ENCODE measurements around the gene MRPL28.

DNA sequence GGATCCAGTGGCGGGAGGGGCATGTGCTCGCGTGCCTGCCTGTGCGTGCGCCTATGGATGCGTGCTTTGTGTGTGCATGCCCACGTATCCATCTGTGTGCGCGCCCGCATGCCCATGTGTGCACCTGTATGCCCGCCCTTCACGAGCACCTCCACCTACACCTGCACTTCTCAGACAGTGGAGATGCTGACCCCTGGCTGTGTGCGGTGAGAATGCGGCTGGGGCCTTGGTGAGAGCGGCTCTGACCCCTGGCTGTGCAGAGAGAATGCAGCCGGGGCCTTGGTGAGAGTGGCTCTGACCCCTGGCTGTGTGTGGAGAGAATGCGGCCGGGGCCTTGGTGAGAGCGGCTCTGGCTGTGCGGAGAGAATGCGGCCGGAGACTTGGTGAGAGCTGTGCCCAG, 51.7 kb downstream of the MRPL28 start:
- TF ChIP-seq POLR2AphosphoS5 (IDR thresholded peaks at IDR 0.05; ENCODE audit: low read depth, low read length) (no peak), FOXM1 (IDR thresholded peaks at IDR 0.05; ENCODE audit: low read depth) (no peak), NRF1 (IDR thresholded peaks at IDR 0.05; ENCODE audit: low read depth, low read length) (no peak), MXI1 (IDR thresholded peaks at IDR 0.05; ENCODE audit: low read depth, low read length) (no peak), TEAD4 (IDR thresholded peaks at IDR 0.05; ENCODE audit: borderline replicate concordance, insufficient read depth) (no peak)
- TF ChIP-seq, protein P1, sequence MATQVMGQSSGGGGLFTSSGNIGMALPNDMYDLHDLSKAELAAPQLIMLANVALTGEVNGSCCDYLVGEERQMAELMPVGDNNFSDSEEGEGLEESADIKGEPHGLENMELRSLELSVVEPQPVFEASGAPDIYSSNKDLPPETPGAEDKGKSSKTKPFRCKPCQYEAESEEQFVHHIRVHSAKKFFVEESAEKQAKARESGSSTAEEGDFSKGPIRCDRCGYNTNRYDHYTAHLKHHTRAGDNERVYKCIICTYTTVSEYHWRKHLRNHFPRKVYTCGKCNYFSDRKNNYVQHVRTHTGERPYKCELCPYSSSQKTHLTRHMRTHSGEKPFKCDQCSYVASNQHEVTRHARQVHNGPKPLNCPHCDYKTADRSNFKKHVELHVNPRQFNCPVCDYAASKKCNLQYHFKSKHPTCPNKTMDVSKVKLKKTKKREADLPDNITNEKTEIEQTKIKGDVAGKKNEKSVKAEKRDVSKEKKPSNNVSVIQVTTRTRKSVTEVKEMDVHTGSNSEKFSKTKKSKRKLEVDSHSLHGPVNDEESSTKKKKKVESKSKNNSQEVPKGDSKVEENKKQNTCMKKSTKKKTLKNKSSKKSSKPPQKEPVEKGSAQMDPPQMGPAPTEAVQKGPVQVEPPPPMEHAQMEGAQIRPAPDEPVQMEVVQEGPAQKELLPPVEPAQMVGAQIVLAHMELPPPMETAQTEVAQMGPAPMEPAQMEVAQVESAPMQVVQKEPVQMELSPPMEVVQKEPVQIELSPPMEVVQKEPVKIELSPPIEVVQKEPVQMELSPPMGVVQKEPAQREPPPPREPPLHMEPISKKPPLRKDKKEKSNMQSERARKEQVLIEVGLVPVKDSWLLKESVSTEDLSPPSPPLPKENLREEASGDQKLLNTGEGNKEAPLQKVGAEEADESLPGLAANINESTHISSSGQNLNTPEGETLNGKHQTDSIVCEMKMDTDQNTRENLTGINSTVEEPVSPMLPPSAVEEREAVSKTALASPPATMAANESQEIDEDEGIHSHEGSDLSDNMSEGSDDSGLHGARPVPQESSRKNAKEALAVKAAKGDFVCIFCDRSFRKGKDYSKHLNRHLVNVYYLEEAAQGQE (IDR thresholded peaks at IDR 0.05; ENCODE audit: low read depth, low read length), result no peak
- TF ChIP-seq, protein P2, sequence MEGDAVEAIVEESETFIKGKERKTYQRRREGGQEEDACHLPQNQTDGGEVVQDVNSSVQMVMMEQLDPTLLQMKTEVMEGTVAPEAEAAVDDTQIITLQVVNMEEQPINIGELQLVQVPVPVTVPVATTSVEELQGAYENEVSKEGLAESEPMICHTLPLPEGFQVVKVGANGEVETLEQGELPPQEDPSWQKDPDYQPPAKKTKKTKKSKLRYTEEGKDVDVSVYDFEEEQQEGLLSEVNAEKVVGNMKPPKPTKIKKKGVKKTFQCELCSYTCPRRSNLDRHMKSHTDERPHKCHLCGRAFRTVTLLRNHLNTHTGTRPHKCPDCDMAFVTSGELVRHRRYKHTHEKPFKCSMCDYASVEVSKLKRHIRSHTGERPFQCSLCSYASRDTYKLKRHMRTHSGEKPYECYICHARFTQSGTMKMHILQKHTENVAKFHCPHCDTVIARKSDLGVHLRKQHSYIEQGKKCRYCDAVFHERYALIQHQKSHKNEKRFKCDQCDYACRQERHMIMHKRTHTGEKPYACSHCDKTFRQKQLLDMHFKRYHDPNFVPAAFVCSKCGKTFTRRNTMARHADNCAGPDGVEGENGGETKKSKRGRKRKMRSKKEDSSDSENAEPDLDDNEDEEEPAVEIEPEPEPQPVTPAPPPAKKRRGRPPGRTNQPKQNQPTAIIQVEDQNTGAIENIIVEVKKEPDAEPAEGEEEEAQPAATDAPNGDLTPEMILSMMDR (IDR thresholded peaks at IDR 0.05), result no peak

Data from SK-N-SH (cell line).